C4-2B (cell line): ENCODE results near the gene TTC28.

Source experiments
- CTCF ChIP-seq: fragments of 450-650 bp; conservative IDR thresholded peaks from 2 replicates; pipeline ENCODE4 v1.5.1; 2017; ENCODE audit warnings: mild to moderate bottlenecking
- ZFX ChIP-seq: fragments of 450-650 bp; IDR thresholded peaks from 2 replicates; pipeline ENCODE4 v1.6.1; 2017

DNA sequence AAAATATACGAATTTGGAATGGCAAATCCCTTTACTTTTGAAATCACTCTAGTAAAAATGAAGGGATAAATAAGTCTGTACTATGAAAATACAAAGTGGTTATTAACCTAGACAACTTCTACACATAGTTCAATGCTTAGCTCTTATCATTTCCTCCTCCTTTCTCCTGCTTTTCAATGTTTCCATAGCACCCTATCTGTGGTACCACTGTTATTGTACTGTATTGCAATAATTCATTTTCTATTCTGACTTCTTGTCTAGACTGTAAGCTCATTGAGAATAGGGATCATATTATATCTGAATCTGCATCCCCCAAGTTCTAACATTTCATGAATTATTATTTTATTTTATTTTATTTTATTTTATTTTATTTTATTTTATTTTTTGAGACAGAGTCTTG lies 251.4 kb downstream of the TTC28 start:
- TF ChIP-seq CTCF (no peak), ZFX (no peak)
